K562 (cell line): ENCODE results near the gene CS. TPM values are rescaled to one million over a fixed set of nuclear protein-coding genes. Genes with fewer than 3 reads are reported as not detected.

Source experiments
- AFF4 ChIP-seq: sonication (generic); formaldehyde crosslinking; IDR thresholded peaks from 2 replicates; pipeline ENCODE4 v1.8.0; 2023; ENCODE audit warnings: mild to moderate bottlenecking, missing genetic modification reagents
- COPS2 ChIP-seq: fragments of 450-650 bp; conservative IDR thresholded peaks from 2 replicates; pipeline ENCODE4 v1.6.1; 2016; ENCODE audit warnings: mild to moderate bottlenecking, moderate library complexity
- ELK3 ChIP-seq: fragments of 450-650 bp; formaldehyde crosslinking; IDR thresholded peaks from 2 replicates; pipeline ENCODE4 v1.4.0; 2020; ENCODE audit warnings: mild to moderate bottlenecking
- GATA2 ChIP-seq: sonication (generic); formaldehyde crosslinking; IDR thresholded peaks from 2 replicates; pipeline ENCODE4 v1.4.0; 2020; ENCODE audit warnings: mild to moderate bottlenecking, missing genetic modification reagents
- HMGXB4 ChIP-seq: sonication (generic); formaldehyde crosslinking; IDR thresholded peaks from 2 replicates; pipeline ENCODE4 v1.8.1; 2023; ENCODE audit warnings: mild to moderate bottlenecking, missing genetic modification reagents
- HSF4 ChIP-seq: fragments of 250-450 bp; sonication (Bioruptor Pico); IDR thresholded peaks from 2 replicates; pipeline ENCODE4 v2.1.2; 2022; ENCODE audit warnings: mild to moderate bottlenecking, moderate library complexity, borderline replicate concordance
- KHSRP ChIP-seq: fragments of 450-650 bp; IDR thresholded peaks from 2 replicates; pipeline ENCODE4 v1.6.1; 2017
- MYNN ChIP-seq, 2 experiments: sonication (generic); formaldehyde crosslinking in 1 of 2; IDR thresholded peaks; 2 replicates each; pipeline versions ENCODE4 v1.5.0 to v1.6.1; 2016 to 2020; ENCODE audit warnings: antibody characterized with exemption in 1 of 2, missing genetic modification reagents in 1 of 2
- RBBP5 ChIP-seq: fragments of 200-600 bp; sonication (generic); IDR thresholded peaks from 2 replicates; pipeline ENCODE4 v1.6.1; 2012; ENCODE audit warnings: borderline replicate concordance, mild to moderate bottlenecking, low read length, control low read depth, inconsistent platforms; ENCODE audit not compliant: insufficient read depth, poor library complexity, severe bottlenecking
- RNF2 ChIP-seq: sonication (generic); IDR thresholded peaks from 2 replicates; pipeline ENCODE4 v1.6.1; 2016
- SMARCE1 ChIP-seq: fragments of 450-650 bp; IDR thresholded peaks from 2 replicates; pipeline ENCODE4 v1.7.1; 2016; ENCODE audit warnings: mild to moderate bottlenecking
- SMC3 ChIP-seq: conservative IDR thresholded peaks from 2 replicates; pipeline ENCODE4 v1.6.1; 2011; ENCODE audit warnings: low read depth, low read length, improper control_type of control experiment; ENCODE audit not compliant: insufficient read depth
- SRSF3 ChIP-seq: fragments of 200-400 bp; formaldehyde crosslinking; IDR thresholded peaks from 2 replicates; pipeline ENCODE4 v1.6.1; 2016; ENCODE audit warnings: mild to moderate bottlenecking, low read length, moderate library complexity; ENCODE audit not compliant: insufficient read depth
- TEAD1 ChIP-seq, 2 experiments: fragments of 450-650 bp in 1 of 2; sonication (generic) in 1 of 2; formaldehyde crosslinking; IDR thresholded peaks; 2 replicates each; pipeline versions ENCODE4 v1.4.0 to v1.8.0; 2020 to 2022; ENCODE audit warnings: mild to moderate bottlenecking in 2 of 2, missing genetic modification reagents in 1 of 2
- YBX1 ChIP-seq: fragments of 450-650 bp; IDR thresholded peaks from 2 replicates; pipeline ENCODE4 v1.7.1; 2016; ENCODE audit warnings: mild to moderate bottlenecking
- ZC3H11A ChIP-seq: IDR thresholded peaks from 2 replicates; pipeline ENCODE4 v1.6.1; 2012; ENCODE audit warnings: low read depth, low read length, improper control_type of control experiment
- ZKSCAN3 ChIP-seq: fragments of 250-450 bp; sonication (Bioruptor Pico); IDR thresholded peaks from 2 replicates; pipeline ENCODE4 v1.4.0; 2020
- ZNF12 ChIP-seq: sonication (generic); formaldehyde crosslinking; IDR thresholded peaks from 2 replicates; pipeline ENCODE4 v1.4.0; 2020; ENCODE audit warnings: mild to moderate bottlenecking, missing genetic modification reagents
- ZNF197 ChIP-seq: fragments of 200-800 bp; sonication (Bioruptor generic); IDR thresholded peaks from 2 replicates; pipeline ENCODE4 v1.6.1; 2016; ENCODE audit warnings: low read depth, missing genetic modification characterization, missing compliant biosample characterization
- ZNF232 ChIP-seq: sonication (generic); formaldehyde crosslinking; IDR thresholded peaks from 2 replicates; pipeline ENCODE4 v1.8.0; 2022; ENCODE audit warnings: mild to moderate bottlenecking, missing genetic modification reagents
- polyA plus RNA-seq, 8 experiments: library from polyadenylated mRNA; depleted of rRNA in 4 of 8; stranded (reverse) in 5 of 8; unstranded in 3 of 8; fragments of >200 nt; fragmentation: Nextera tagmentation in 2 of 8; fragmentation: Illumina TruSeq in 1 of 8; extraction: Ambion mirVana in 2 of 8; extraction: Trizol in 1 of 8; gene quantifications; 2 replicates each; pipeline versions ENCODE4 v1.2.1 to v1.2.3, GENCODE V29; 2011 to 2014; ENCODE audit warnings: inconsistent platforms in 1 of 8, missing spikeins in 1 of 8
- total RNA-seq, 7 experiments: library from RNA; depleted of rRNA in 6 of 7; stranded (reverse); fragments of >200 nt in 6 of 7; fragmentation: Illumina TruSeq in 2 of 7; extraction: Trizol in 2 of 7; gene quantifications; 2 replicates each; pipeline versions ENCODE4 v1.2.1 to v1.2.3, GENCODE V29; 2011 to 2021; ENCODE audit warnings: low replicate concordance in 1 of 7
- TF ChIP-seq, protein P1 (sequence below): sonication (generic); formaldehyde crosslinking; IDR thresholded peaks from 2 replicates; pipeline ENCODE4 v1.8.0; 2022; ENCODE audit warnings: mild to moderate bottlenecking, low read depth, missing genetic modification reagents

Gene CS
- total and polyA plus RNA-seq, 9 of the 15 experiments (the other 6 are each of a cell fraction or from before 2014, with no cell fraction given), result 99.9 to 390 (median 149) TPM

- TF ChIP-seq AFF4 (CRISPR knock-in tag) (no peak), ELK3 (CRISPR knock-in tag) (no peak), KHSRP (no peak), ZC3H11A (no peak), RNF2 (no peak), HMGXB4 (CRISPR knock-in tag) (peak; percentile 96), SMC3 (0 out of 2 replicates have a peak, but pooled peaks have one; percentile 23), ZKSCAN3 (CRISPR knock-in tag) (no peak), ZNF232 (0 out of 2 replicates have a peak, but pooled peaks have one; percentile 10), TEAD1 (CRISPR knock-in tag; IDR thresholded peaks at IDR 0.05) (0 out of 4 replicates have a peak, but pooled peaks of 1 of the 2 experiments have one; percentile 26), SRSF3 (no peak), SMARCE1 (peak; percentile 49; the same call in 1 of the 2 replicates), MYNN (IDR thresholded peaks at IDR 0.05) (no peak), MYNN (CRISPR knock-in tag; IDR thresholded peaks at IDR 0.05) (0 out of 2 replicates have a peak, but pooled peaks have one; percentile 28), ZNF12 (CRISPR knock-in tag) (peak; percentile 74), GATA2 (CRISPR knock-in tag) (no peak), YBX1 (no peak), COPS2 (no peak), ZNF197 (CRISPR knock-in tag) (no peak), RBBP5 (peak; percentile 72), HSF4 (CRISPR knock-in tag) (no peak)
- TF ChIP-seq, protein P1, sequence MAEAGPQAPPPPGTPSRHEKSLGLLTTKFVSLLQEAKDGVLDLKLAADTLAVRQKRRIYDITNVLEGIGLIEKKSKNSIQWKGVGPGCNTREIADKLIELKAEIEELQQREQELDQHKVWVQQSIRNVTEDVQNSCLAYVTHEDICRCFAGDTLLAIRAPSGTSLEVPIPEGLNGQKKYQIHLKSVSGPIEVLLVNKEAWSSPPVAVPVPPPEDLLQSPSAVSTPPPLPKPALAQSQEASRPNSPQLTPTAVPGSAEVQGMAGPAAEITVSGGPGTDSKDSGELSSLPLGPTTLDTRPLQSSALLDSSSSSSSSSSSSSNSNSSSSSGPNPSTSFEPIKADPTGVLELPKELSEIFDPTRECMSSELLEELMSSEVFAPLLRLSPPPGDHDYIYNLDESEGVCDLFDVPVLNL (CRISPR knock-in tag), result no peak
Observed at GRCh38 chr12:56258068-56258819, 41.9 kb downstream of the CS start, which contains the start of gene ANKRD52 (continued).
